SK-N-SH treated with all-trans-retinoic acid at 6 μM for 48 hours (cell line): ENCODE measurements around the gene PIP4K2C.

ENCODE experiments used
- BACH2 ChIP-seq: fragments of 250-450 bp; sonication (Bioruptor Pico); IDR thresholded peaks from 2 replicates; pipeline ENCODE4 v1.9.0; 2021; ENCODE audit warnings: mild to moderate bottlenecking, borderline replicate concordance
- CSDC2 ChIP-seq: fragments of 250-450 bp; sonication (Bioruptor Pico); IDR thresholded peaks from 2 replicates; pipeline ENCODE4 v1.5.0; 2020; ENCODE audit warnings: mild to moderate bottlenecking, moderate library complexity
- OSR1 ChIP-seq: fragments of 250-450 bp; sonication (Bioruptor Pico); IDR thresholded peaks from 2 replicates; pipeline ENCODE4 v1.8.0; 2022; ENCODE audit warnings: moderate library complexity, mild to moderate bottlenecking, inconsistent platforms
- ZNF8 ChIP-seq: fragments of 450-650 bp; formaldehyde crosslinking; IDR thresholded peaks from 2 replicates; pipeline ENCODE4 v1.5.0; 2020; ENCODE audit warnings: mild to moderate bottlenecking, moderate library complexity

GRCh38 chr12:57620936-57621496 lies 30.0 kb downstream of the PIP4K2C start:
- no peak for TF ChIP-seq ZNF8
- TF ChIP-seq CSDC2: no peak
- TF ChIP-seq OSR1 (CRISPR knock-in tag): no peak
- no peak for TF ChIP-seq BACH2
